GM12891 (cell line): Measurements from ENCODE around the gene CRISPLD2.

Source experiments
- DNase-seq: peaks from one replicate; pipeline ENCODE4 v3.0.0; 2011; ENCODE audit warnings: low spot score; ENCODE audit not compliant: insufficient read length
- FAIRE-seq: peaks from 2 replicates; lab custom pipeline; 2011; peaks lifted over from hg19 to GRCh38; lab: Jason Lieb, UNC
- PAX5 ChIP-seq: IDR thresholded peaks from 2 replicates; pipeline ENCODE4 v1.6.1; 2011; ENCODE audit warnings: low read length, moderate library complexity, mild to moderate bottlenecking; ENCODE audit not compliant: insufficient read depth, severe bottlenecking
- POLR2A ChIP-seq: IDR thresholded peaks from 2 replicates; pipeline ENCODE4 v1.6.1; 2011; ENCODE audit warnings: low read depth, low read length, control low read depth
- POLR2AphosphoS5 ChIP-seq: IDR thresholded peaks from 2 replicates; pipeline ENCODE4 v1.6.1; 2011; ENCODE audit warnings: low read depth, low read length, control low read depth
- POU2F2 ChIP-seq: IDR thresholded peaks from 2 replicates; pipeline ENCODE4 v1.6.1; 2011; ENCODE audit warnings: low read depth, mild to moderate bottlenecking, control low read depth, low read length, moderate library complexity
- SPI1 ChIP-seq: IDR thresholded peaks from 2 replicates; pipeline ENCODE4 v1.6.1; 2011; ENCODE audit warnings: low read depth, low read length, control low read depth
- TAF1 ChIP-seq: IDR thresholded peaks from 2 replicates; pipeline ENCODE4 v1.6.1; 2011; ENCODE audit warnings: low read depth, low read length, control low read depth

The CRISPLD2 gene

GRCh38 chr16:84785843-84786581 is 33.8 kb upstream of the CRISPLD2 start:
- DNase-seq (no peak), FAIRE-seq (no peak)
- TF ChIP-seq POLR2AphosphoS5 (no peak), POLR2A (no peak), SPI1 (no peak)

- DNase-seq (no peak), FAIRE-seq (no peak)
- no peak for TF ChIP-seq PAX5
- no peak for TF ChIP-seq POU2F2
- no peak for TF ChIP-seq POLR2AphosphoS5
- no peak for TF ChIP-seq TAF1
- TF ChIP-seq SPI1, result no peak
Observed at GRCh38 chr16:84786605-84787262, 33.1 kb upstream of the CRISPLD2 start.

GRCh38 chr16:84787263-84787622 is 32.5 kb upstream of the CRISPLD2 start:
- DNase-seq, result no peak
- TF ChIP-seq POLR2A (no peak), TAF1 (no peak), SPI1 (no peak), POLR2AphosphoS5 (no peak), POU2F2 (no peak), PAX5 (no peak)
- FAIRE-seq, result peak; percentile 28

GRCh38 chr16:84788920-84789391 is 30.8 kb upstream of the CRISPLD2 start:
- FAIRE-seq (no peak), DNase-seq (no peak)
- TF ChIP-seq SPI1 (no peak), TAF1 (no peak), POU2F2 (no peak), POLR2A (no peak), POLR2AphosphoS5 (no peak), PAX5 (no peak)

GRCh38 chr16:84789431-84789830 is 30.4 kb upstream of the CRISPLD2 start:
- DNase-seq (no peak), FAIRE-seq (no peak)
- TF ChIP-seq TAF1 (no peak), POU2F2 (no peak), SPI1 (no peak), PAX5 (no peak), POLR2A (no peak), POLR2AphosphoS5 (no peak)

GRCh38 chr16:84790301-84790700 is 29.5 kb upstream of the CRISPLD2 start:
- no peak for FAIRE-seq
- TF ChIP-seq POLR2AphosphoS5 (no peak), POLR2A (no peak)
- no peak for DNase-seq

GRCh38 chr16:84791088-84791487 is 28.7 kb upstream of the CRISPLD2 start:
- FAIRE-seq (no peak), DNase-seq (no peak)
- no peak for TF ChIP-seq POLR2A
- TF ChIP-seq TAF1, result no peak
- no peak for TF ChIP-seq POU2F2
- no peak for TF ChIP-seq POLR2AphosphoS5
- no peak for TF ChIP-seq PAX5
- no peak for TF ChIP-seq SPI1

GRCh38 chr16:84791501-84791900 is 28.3 kb upstream of the CRISPLD2 start:
- TF ChIP-seq SPI1 (no peak), PAX5 (no peak), POLR2A (no peak), TAF1 (no peak), POLR2AphosphoS5 (no peak), POU2F2 (no peak)
- DNase-seq (no peak), FAIRE-seq (no peak)

- FAIRE-seq (no peak), DNase-seq (no peak)
- TF ChIP-seq POLR2AphosphoS5 (no peak), PAX5 (no peak), SPI1 (no peak), POLR2A (no peak), TAF1 (no peak), POU2F2 (no peak)
Observed at GRCh38 chr16:84794186-84794585, 25.6 kb upstream of the CRISPLD2 start.

GRCh38 chr16:84794626-84795025 is 25.2 kb upstream of the CRISPLD2 start:
- DNase-seq (no peak), FAIRE-seq (no peak)
- no peak for TF ChIP-seq PAX5
